ENCODE measurements around the gene PPP4R3B.
A peak's percentile ranks its signal among the peaks of the same experiment; 100 is the strongest.
"Not testable (repeated sequence)": the region's sequence is repeated elsewhere in the genome, so short reads cannot be mapped to it uniquely, and the experiment has no call there.

Gene PPP4R3B

DNA sequence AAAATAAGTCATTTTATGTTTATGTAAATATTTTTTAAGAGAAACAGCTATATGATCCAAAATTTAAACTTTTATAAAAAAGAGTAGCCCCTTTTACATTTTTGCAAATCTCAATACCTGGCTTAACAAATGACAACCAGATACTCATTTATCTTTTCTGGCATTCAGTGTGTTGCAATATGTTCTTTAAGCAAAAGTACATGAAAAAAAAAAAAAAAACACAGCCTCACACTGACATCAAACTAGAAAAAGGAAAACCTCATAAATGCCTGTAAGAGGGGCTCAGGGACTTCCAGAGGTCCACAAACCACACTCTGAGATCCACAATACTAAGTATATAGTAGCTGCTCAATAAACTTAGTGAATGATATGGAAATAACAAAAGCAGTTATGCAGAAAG lies 21.9 kb downstream of the PPP4R3B start:
- no peak for DNase-seq

DNA sequence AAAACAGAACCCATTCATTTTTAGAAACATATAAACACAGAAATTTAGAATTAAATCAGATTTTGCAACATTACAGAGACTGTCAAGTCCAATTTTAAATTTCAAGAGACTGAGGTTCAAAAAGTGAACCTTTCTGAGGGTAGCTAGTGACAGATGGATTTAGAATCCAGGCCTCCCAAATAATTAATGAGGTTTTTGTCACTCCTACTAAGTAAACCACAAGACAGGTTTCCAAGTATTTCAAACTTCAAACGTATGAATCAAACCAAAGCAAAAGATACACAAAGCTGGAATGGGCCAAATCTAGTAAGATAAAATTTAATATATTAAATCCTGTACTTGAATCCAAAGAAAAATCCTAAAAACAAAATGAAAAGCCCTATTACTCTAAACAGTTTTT lies 25.3 kb downstream of the PPP4R3B start:
- no peak for DNase-seq

DNA sequence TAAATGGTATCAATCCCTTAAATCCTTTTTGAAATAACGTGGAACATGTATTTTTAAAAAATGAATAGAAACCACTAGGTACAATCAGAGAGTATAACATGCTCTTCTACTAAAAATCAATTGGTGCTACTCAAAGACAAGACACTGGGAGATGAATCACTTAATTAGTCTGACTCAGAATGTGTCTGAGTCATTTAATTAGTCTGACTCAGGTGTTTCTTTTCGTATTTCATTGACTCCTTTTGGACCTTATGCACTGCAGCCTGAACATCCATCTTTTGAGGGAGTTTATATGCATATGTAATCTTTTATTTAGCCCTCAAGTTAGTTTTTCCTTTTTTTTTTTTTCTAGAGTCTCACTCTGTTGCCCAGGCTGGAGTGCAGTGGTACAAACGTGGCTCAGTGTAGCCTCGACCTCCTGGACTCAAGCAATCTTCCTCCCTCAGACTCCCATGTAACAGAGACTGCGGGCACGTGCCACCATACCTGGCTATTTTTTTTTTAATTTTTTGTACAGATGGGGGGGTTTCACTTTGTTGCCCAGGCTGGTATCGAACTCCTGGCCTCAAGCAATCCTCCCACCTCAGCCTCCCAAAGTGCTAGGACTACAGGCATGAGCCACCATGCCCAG lies 26.5 kb downstream of the PPP4R3B start:
- DNase-seq: peak; percentile 74

DNA sequence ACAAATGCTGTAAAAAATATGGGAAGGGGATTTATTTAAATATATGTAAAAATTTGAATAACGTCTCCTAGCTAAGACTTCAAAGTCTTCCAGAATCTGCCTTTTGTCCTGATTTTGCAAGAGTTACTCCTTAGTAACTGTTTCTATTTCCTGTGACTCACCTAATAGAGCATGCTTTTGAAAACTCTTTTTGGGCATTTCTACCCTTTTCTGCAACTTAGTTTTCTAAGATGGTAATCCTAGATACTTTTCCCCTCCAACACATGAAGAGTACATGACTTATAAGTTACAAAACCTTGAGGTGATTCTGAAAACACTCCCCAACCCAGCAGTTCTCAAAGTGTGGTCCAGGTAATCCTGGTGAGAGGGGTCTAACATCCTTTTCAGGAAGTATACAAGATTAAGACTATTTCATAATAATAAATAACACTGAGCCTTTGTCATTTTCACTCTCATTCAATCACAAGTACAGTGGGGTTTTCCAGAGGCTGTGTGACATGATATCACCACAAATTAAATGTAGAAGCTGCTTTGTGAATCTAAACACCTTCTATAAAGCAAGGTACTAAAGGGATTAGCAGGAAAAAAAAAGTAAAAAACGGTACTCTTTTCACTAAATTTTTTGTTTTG lies 31.9 kb downstream of the PPP4R3B start:
- DNase-seq: peak; percentile 18

DNA sequence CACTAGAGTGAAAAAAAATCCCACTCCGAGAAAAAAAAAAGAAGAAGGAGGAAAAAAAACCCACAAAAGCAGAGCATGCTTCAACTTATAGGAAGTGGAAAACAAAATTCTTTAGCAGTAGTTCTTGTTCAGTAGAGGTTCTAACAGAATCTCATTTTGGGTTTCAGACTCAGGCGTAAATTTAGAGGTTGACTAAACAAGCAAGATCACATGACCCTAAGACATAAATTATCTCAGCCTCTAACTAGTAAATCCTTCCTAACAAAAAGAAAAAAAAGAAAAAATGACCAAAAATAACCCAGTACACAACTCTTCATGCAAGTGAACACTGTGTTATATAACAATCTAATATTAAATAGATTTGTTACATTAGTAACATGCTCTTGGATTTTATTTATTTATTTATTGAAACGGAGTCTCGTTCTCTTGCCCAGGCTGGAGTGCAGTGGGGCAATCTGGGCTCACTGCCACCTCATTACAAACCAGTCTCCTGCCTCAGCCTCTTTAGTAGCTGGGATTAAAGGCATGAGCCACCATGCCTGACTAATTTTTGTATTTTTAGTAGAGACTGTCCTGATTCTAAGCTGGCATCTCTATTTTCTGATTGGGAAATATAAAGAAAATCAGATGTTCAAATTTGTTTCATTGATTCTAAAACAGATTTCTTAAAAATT lies 35.4 kb downstream of the PPP4R3B start:
- no peak for DNase-seq

DNA sequence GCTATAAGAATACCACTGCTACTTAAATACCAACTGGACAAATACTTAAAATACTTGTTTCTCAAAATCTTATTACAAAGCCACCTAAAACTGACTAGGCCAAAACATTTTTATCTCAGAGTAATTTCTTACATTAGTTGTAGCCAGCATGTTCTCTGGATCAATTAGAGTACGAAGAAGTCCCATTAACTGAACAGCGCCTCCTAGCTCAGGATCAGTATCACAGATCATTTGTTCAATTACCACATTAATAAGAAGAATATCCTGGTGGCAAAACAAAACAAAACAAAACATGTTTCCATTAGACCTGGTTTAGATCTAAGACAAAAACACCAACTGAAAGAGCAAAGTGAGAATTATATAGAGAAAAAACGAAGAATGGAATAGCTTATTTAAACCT lies 36.0 kb downstream of the PPP4R3B start:
- no peak for DNase-seq

DNA sequence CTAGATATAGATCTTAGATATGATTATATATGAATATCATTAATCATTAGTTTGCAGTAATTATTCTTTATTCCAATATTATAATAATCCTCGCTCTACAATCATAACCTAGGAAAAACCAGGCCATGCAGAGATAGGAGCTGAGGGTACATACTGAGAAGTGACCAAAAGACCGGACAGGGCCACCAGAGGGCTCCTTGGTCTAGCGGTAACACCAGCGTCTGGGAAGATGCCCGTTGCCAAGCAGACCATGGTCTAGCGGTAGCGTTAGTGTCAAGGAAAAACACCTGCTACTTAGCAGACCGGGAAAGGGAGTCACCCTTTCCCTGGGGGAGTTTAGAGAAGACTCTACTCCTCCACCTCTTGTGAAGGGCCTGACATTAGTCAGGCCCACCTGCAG lies 48.4 kb downstream of the PPP4R3B start:
- not testable (repeated sequence) for DNase-seq

DNA sequence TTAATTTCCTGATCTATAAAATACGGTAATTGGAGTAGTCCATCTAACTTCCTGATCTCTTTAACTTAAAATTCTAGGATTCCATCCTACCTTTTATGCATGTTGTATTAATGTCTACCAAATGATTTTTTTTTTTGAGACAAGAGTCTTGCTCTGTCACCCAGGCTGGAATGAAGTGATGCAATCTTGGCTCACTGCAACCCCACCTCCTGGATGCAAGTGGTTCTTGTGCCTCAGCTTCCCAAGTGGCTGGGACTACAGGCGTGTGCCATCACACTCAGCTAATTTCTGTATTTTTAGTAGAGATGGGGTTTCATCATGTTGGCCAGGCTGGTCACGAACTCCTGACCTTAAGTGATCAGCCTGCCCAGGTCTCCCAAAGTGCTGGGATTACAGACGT lies 50.1 kb downstream of the PPP4R3B start:
- no peak for DNase-seq

DNA sequence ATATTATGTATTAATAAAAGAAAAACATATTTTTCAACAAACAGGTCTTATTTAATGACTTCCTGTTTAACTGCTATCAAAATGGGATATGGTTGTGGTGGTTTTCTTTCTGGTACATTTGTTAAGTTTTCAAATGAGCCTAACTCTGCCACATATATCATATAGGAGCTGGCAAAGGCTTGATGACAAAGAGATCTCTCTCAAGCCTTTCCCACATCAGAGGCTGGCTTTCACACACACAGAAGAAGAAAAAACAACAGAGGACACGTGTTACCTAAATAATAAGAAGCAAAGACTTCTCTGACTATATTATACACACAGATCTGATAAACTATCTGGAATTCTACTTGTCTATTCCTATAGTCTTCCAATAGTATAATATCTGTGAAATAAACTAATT lies 51.8 kb downstream of the PPP4R3B start:
- no peak for DNase-seq

DNA sequence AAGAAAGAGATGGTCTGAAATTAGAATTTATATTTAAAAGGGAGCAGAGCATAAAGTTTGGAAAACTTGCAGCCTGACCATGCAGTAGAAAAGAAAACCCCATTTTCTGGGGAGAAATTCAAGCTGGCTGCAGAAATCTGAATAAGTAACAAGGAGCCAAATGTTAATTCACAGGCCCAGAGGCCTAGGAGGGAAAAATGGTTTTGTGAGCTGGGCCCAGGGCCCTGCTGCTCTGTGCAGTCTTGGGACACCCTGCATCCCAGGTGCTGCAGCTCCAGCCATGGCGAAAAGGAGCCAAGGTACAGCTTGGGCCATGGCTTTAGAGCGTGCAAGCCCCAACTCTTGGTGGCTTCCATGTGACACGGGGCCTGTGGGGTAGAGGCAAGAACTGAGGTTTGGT lies 56.6 kb downstream of the PPP4R3B start:
- no peak for DNase-seq

DNA sequence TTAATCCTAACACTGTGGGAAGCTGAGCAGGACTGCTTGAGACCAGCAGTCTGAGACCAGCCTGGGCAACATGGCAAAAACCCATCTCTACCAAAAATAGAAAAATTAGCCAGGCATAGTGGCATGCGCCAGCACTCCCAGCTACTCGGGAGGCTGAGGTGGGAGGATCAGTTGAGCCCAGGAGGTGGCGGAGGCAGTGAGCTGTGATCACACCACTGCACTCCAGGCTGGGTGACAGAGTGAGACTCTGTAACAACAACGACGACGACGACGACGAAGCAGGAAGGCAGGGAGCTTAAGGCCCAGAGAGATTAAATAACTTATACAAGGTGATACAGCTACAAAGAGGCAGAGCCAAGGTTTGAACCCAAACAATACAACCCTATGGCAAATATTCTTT lies 60.6 kb downstream of the PPP4R3B start:
- no peak for DNase-seq

DNA sequence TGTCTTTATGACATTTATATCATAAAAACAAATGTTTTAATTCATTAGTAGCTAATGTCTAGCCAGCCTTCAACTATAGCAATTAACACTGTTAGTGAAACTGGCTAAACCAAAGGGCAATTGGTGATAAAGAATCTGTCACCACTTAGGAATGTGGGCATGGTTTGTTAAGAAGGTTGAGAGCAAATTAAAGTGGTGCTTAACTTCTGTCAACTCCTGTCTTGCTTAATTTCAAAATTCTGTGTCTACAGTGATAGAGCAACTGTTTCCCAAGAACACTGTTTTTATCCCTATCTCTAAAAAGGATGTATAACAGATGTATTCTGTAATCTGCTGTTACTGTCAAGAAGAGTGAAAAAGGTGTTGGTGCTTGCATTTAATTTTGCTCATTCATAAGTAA lies 61.4 kb downstream of the PPP4R3B start:
- no peak for DNase-seq

DNA sequence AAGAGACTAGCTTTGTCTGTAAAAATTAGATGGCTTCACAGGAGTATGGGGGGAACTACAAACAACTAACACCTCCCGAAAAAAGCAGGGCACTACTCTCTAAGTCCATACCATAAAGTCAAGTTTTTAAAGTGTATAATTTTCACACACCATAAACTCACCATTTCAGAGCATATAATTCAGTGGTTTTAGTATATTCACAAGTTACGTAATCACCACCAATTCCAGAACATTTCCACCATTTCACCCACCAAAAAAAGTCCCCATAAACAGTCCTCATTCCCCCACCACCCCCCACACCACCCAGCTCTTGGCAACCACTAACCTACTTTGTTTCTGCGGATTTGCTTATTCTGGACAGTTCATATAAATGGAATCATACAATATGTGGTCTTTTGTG lies 64.1 kb downstream of the PPP4R3B start:
- no peak for DNase-seq

DNA sequence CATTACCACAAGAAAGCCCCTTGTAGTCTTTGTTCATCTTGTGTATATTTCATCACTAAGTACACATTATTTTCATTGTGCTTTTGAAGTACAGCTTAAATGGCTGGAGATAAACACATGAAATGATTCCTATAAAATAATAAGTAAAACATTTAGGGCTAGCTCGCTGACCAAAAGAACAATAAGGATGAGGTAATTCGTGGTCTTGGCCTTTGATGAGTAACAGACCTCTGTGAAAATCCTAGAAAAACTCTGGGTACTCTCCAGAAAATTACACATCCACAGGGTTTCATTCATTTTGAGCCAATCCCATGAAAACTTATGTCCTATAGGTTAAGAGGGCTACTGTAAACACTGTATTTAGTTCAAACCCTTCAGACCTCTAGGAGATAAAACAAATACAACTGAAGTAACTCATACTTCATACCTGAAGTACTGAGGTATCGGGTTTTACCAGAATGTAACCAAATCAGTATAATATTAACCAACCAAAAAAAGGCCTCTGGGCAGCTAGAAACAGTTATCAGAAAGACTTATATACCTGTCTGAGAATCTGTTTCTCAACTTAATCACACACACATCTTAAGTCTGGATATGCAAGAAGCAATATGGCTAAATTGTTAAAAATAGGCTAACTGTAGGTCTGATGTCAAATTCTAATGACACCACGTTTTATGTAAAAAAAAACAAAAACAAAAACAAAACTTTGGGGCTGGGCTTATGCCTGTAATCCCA lies 66.9 kb downstream of the PPP4R3B start:
- no peak for DNase-seq

DNA sequence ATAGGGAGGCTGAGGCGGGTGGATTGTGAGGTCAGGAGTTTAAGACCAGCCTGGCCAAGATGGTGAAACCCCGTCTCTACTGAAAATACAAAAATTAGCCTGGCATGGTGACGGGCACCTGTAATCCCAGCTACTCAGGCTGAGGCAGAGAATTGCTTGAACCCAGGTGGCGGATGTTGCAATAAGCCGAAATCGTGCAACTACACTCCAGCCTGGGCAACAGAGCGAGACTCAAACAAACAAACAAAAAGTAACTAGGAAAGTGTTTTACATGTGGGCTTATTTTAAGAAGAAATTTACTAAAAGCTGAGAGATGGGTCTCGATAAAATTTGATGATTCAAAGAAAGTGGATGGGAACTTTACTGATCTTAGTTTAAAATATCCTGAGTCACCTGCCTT lies 69.7 kb downstream of the PPP4R3B start:
- not testable (repeated sequence) for DNase-seq

DNA sequence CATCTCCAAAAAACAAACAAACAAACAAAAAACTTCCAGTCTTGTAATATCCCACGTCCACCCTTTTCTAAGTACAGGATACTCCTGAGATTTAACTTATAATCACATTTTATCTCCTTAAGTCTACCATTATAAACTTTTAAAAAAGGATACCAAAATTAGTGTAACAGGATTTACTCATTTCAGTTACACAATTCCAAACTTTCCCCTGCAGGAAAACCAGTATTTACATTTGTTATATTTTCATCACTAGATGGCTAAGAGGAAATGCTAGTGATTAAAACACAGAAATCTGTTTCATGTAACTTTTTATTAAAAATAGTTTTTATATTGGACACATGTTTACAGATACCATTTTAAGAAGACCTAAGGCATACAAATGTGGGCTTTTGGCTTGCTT lies 70.4 kb downstream of the PPP4R3B start:
- no peak for DNase-seq

DNA sequence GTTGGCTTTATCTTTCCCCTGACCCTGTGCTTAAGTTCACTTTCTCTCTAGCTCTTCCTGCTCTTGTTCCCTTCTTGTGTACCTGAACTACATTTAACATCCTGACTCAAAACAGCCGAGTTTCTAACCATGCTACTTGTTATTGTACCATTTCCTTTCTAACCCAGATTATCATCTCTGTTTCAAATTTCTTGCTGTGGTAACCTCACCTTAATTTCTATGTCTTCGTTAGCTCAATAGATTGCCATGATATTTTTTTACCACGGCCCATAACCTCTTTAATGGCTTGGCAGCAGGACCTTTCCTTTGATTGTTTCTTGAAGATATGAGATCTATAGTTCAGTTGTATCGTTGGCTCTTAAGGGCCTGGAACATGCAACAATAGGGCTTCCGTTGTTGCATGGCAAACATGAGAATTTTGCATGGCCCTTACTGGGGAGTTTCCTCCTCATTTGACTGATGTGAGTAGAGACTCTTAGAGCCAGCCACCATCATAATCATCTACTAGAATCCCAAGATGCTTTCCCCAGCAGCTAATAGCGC lies 86.8 kb downstream of the PPP4R3B start:
- peak; percentile 49 for DNase-seq

DNA sequence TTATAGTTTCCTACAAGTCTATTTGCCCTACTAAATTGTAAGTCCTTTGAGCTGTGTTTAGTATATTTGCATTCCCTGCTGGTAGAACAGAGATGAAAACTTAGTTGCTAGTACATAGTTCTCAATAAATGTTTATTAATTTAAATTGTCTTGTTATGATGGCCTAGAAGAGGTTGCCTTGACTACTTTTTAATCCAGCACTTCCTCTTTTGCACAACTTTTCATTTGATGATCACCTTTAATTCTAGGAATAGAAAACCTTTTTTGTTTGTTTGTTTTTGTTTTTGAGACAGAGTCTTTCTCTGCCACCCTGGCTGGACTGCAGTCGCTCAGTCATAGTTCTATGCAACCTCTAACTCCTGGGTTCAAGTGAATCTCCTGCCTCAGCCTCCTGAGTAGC lies 91.2 kb downstream of the PPP4R3B start:
- DNase-seq: no peak

DNA sequence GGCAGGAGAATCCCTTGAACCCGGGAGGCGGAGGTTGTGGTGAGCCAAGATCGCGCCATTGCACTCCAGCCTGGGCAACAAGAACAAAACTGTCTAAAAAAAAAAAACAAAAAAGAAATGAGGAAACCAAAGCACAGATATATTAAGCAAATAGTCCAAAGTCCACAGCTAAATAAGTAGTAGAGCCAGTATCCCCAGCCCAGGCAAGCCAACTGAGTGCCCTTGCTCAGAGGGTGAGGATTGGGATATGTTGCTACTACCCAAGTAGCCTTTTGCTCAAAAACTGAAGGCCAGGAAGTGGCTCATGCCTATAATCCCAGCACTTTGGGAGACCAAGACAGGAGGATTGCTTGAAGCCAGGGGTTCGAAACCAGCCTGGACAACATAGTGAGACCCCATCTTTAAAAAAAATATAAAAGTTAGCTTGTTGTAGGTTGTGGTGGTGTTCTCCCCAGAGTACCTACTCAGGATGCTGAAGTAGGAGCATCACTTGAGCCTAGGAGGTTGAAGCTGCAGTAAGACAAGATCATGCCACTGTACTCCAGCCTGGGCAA lies 92.5 kb downstream of the PPP4R3B start:
- no peak for DNase-seq

DNA sequence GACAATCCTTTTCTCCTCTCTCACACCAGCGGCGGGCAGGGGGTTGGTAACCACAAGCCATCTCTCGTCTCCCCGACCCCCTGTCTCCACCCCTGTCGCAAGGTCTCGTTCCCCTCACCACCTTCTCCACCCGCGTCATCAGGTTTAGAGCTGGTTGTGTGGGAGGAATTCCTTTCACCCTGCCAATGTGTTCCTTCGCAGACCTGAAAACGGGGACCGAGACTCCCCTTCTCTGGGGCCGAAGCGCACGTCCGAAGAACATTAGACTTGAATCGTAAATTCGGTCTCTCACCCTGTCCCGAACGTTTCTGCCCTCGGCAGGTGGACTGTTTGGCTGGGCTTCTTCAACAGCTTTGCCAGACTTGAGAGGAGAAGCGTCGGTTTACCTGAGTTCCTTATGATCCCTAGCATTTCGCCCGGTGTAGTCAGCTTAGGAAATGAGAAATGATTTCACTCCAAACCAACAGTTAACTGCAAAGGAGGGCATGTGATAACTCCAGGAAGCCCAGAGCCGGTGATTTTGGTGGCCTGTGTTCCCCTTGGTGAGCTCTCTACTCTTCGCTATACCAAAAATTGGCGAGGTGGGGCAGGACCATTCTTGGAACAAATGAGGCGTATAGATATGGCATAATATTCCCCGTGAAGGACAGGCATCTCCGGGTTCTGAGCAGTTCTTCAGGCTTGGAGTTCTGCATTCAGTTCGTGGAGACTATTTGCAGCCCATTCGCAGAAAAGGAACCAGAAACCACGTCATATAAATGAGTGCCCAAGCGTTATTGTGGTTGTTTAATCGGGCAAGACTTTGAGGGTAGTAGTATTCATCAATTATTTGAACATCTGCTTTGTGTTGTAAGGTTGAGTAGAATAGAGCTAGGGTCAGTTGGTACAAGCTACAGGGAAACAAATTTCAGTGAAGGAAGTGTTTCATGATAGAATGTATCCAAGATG lies 97.2 kb downstream of the PPP4R3B start:
- peak; percentile 27 for DNase-seq

DNA sequence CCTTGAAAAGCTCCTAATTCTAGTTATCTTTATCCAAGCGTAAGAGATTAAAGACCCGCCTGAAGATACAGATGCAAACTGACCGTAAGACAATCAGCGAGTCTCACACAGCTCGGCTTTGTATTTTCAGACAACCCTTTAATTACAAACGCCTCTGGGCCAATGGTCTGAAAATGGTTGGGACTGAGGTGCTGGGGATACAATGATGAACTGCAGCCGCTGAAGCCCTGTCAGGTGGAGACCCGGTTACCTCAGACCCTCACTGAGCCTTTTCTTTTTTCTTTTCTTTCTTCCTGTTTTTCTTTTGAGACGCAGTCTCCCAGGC lies 98.6 kb downstream of the PPP4R3B start:
- DNase-seq: peak; percentile 21

DNA sequence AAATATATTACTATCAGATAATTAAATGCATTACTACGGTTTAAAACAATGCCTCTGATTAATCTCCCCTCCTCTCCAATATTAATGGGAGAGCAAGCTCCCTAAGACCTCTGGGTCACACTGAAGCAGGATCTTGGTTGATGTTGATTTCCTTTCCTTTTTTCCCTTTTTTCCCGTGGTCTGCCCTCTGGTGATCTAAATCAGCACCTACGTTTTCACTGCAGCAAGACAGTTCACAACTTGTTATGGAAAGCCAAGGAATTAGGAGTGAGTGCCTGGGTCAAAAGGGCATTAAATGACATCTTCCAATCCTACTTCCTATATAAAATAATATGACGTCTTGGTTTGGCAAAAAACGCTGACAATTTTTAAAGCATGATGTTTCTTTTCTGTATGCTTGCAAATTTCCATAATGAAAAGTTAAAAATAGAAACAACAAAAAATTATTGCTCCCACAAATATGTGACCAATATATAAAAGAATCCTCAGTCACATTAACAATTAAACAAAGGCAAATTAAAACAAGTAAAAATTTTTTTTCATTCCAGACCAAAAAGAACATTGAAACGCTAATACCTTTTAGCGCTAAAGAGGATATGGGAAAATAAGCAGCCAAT lies 105.8 kb downstream of the PPP4R3B start:
- no peak for DNase-seq

Measured in activated CD4-positive, alpha-beta T cell treated with anti-CD3 and anti-CD28 coated beads, Interleukin-2, Interleukin-6, amounts not matched to agents 100 ng/mL and 50 ng/mL, durations not matched to agents 16 hours and 8 hours (primary cell).